ENCODE results near the gene MZT2B.
A peak's percentile ranks its signal among the peaks of the same experiment; 100 is the strongest.
"Not testable (repeated sequence)": the region's sequence is repeated elsewhere in the genome, so short reads cannot be mapped to it uniquely, and the experiment has no call there.

Gene MZT2B

GRCh38 chr2:130181880-130182682 lies at the start of gene MZT2B:
TSS of gene MZT2B (plus strand) at chr2:130182262. CDS start at chr2:130182283, 21 bp downstream.
- peak; percentile 92 for ATAC-seq
- DNase-seq = peak; percentile 92

GRCh38 chr2:130135692-130136541 lies 46.1 kb upstream of the MZT2B start:
- ATAC-seq = no peak
- DNase-seq = no peak

- ATAC-seq, DNase-seq: not testable (repeated sequence)
Measured at GRCh38 chr2:130136546-130136945, 45.5 kb upstream of the MZT2B start.

GRCh38 chr2:130137118-130137517 lies 44.9 kb upstream of the MZT2B start:
- not testable (repeated sequence) for DNase-seq, ATAC-seq

- not testable (repeated sequence) for ATAC-seq
Measured at GRCh38 chr2:130138326-130138725, 43.7 kb upstream of the MZT2B start.

GRCh38 chr2:130138841-130139251 lies 43.2 kb upstream of the MZT2B start:
- not testable (repeated sequence) for ATAC-seq, DNase-seq

More at GRCh38 chr2:130138326-130138725, 43.7 kb upstream of the MZT2B start:
- DNase-seq = not testable (repeated sequence)

GRCh38 chr2:130139331-130140280 lies 42.5 kb upstream of the MZT2B start:
- not testable (repeated sequence) for ATAC-seq, DNase-seq

- DNase-seq, ATAC-seq: not testable (repeated sequence)
Measured at GRCh38 chr2:130140516-130140915, 41.5 kb upstream of the MZT2B start.

GRCh38 chr2:130141002-130141401 lies 41.1 kb upstream of the MZT2B start:
- not testable (repeated sequence) for DNase-seq, ATAC-seq

GRCh38 chr2:130141645-130142370 lies 40.3 kb upstream of the MZT2B start:
- not testable (repeated sequence) for ATAC-seq, DNase-seq

- not testable (repeated sequence) for DNase-seq, ATAC-seq
Measured at GRCh38 chr2:130142396-130143265, 39.4 kb upstream of the MZT2B start.

- ATAC-seq, DNase-seq: not testable (repeated sequence)
Measured at GRCh38 chr2:130143266-130144039, 38.6 kb upstream of the MZT2B start.

- ATAC-seq (peak; percentile 89), DNase-seq (peak; percentile 72)
Measured at GRCh38 chr2:130145006-130145414, 37.1 kb upstream of the MZT2B start, which contains the start of gene CCDC74B. TSS of gene CCDC74B (minus strand) at chr2:130145112. CDS start at chr2:130144996, 116 bp downstream.

GRCh38 chr2:130148515-130148914 lies 33.5 kb upstream of the MZT2B start:
- ATAC-seq, DNase-seq: not testable (repeated sequence)

GRCh38 chr2:130150181-130151144 lies 31.6 kb upstream of the MZT2B start:
- DNase-seq (no peak), ATAC-seq (no peak)

GRCh38 chr2:130151145-130151512 lies 30.9 kb upstream of the MZT2B start:
- DNase-seq, ATAC-seq: not testable (repeated sequence)

GRCh38 chr2:130152136-130152815 lies 29.8 kb upstream of the MZT2B start:
- not testable (repeated sequence) for ATAC-seq, DNase-seq
